Retina (tissue), 1 donor: ENCODE measurements around the gene OR9Q1.
A peak's percentile ranks its signal among the peaks of the same experiment; 100 is the strongest.

Experiments
- DNase-seq: peaks from one replicate; pipeline ENCODE4 v3.0.0-alpha.2; 2016

The OR9Q1 gene

GRCh38 chr11:58034471-58034870 lies 10.8 kb downstream of the OR9Q1 start:
- no peak for DNase-seq

- no peak for DNase-seq
Observed at GRCh38 chr11:58039589-58039988, 15.9 kb downstream of the OR9Q1 start.

- DNase-seq: no peak
Observed at GRCh38 chr11:58043379-58043778, 19.7 kb downstream of the OR9Q1 start.

GRCh38 chr11:58046231-58046630 lies 22.6 kb downstream of the OR9Q1 start:
- DNase-seq: no peak

GRCh38 chr11:58047818-58048217 lies 24.1 kb downstream of the OR9Q1 start:
- DNase-seq: no peak

GRCh38 chr11:58055806-58056401 lies 32.2 kb downstream of the OR9Q1 start:
- no peak for DNase-seq

GRCh38 chr11:58057481-58057880 lies 33.8 kb downstream of the OR9Q1 start:
- DNase-seq: no peak

GRCh38 chr11:58058276-58059006 lies 34.8 kb downstream of the OR9Q1 start:
- DNase-seq: peak; percentile 27

GRCh38 chr11:58059007-58059350 lies 35.3 kb downstream of the OR9Q1 start:
- peak; percentile 27 for DNase-seq

- no peak for DNase-seq
Observed at GRCh38 chr11:58060535-58060934, 36.9 kb downstream of the OR9Q1 start.

- no peak for DNase-seq
Observed at GRCh38 chr11:58060939-58061672, 37.4 kb downstream of the OR9Q1 start.

- DNase-seq: no peak
Observed at GRCh38 chr11:58061813-58062212, 38.1 kb downstream of the OR9Q1 start.

- no peak for DNase-seq
Observed at GRCh38 chr11:58067685-58068084, 44.0 kb downstream of the OR9Q1 start.

- no peak for DNase-seq
Observed at GRCh38 chr11:58068655-58069054, 45.0 kb downstream of the OR9Q1 start.

GRCh38 chr11:58070585-58070984 lies 46.9 kb downstream of the OR9Q1 start:
- DNase-seq: no peak

GRCh38 chr11:58075781-58076180 lies 52.1 kb downstream of the OR9Q1 start:
- no peak for DNase-seq

GRCh38 chr11:58086528-58086927 lies 62.8 kb downstream of the OR9Q1 start:
- no peak for DNase-seq

GRCh38 chr11:58097437-58097836 lies 73.8 kb downstream of the OR9Q1 start:
- no peak for DNase-seq

GRCh38 chr11:58121096-58121495 lies 97.4 kb downstream of the OR9Q1 start:
- no peak for DNase-seq

GRCh38 chr11:58125469-58125868 lies 101.8 kb downstream of the OR9Q1 start, which contains the start of gene OR9I1:
TSS of gene OR9I1 (minus strand) at chr11:58125530. CDS start at chr11:58119444, 6,086 bp downstream.
- no peak for DNase-seq

- DNase-seq: no peak
Observed at GRCh38 chr11:58127350-58127749, 103.7 kb downstream of the OR9Q1 start.

GRCh38 chr11:58133309-58134076 lies 109.8 kb downstream of the OR9Q1 start:
- DNase-seq: no peak

GRCh38 chr11:58134151-58134550 lies 110.5 kb downstream of the OR9Q1 start:
- DNase-seq: no peak
